Activated CD4-positive, alpha-beta T cell treated with anti-CD3 and anti-CD28 coated beads for 1 hour (primary cell): Measurements from ENCODE around the gene OR13C5.
"Not testable (repeated sequence)": the region's sequence is repeated elsewhere in the genome, so short reads cannot be mapped to it uniquely, and the experiment has no call there.

ENCODE experiments used
- DNase-seq: peaks from one replicate; pipeline ENCODE4 v3.0.0-alpha.2; 2020

OR13C5 gene, protein sequence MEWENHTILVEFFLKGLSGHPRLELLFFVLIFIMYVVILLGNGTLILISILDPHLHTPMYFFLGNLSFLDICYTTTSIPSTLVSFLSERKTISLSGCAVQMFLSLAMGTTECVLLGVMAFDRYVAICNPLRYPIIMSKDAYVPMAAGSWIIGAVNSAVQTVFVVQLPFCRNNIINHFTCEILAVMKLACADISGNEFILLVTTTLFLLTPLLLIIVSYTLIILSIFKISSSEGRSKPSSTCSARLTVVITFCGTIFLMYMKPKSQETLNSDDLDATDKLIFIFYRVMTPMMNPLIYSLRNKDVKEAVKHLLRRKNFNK

DNA sequence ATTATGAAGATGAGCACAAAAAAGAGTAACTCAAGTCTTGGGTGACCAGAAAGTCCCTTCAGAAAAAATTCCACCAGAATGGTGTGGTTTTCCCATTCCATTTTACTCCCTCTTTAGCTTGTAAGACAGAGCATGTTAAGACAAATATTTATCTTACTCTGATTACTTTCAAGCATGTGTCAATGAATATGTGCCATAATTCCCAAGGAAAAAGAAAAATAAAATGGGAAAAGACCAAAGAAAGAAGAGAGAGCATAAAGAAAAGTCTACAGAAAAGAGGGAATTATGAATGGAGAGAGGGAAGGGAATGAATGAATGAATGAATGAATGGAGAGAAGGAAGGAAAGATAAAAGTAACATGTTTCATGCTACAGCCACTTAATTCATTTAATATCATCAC lies at the start of gene OR13C5:
Gene OR13C5 (minus strand): TSS at position 101 of the 400 bp plus-strand sequence. CDS start 0 bp downstream, at position 101.
- not testable (repeated sequence) for DNase-seq

GRCh38 chr9:104635456-104635855 lies 36.2 kb upstream of the OR13C5 start:
- DNase-seq = no peak

- no peak for DNase-seq
These were observed 34.8 kb upstream of the OR13C5 start for GRCh38 chr9:104633976-104634520.

DNA sequence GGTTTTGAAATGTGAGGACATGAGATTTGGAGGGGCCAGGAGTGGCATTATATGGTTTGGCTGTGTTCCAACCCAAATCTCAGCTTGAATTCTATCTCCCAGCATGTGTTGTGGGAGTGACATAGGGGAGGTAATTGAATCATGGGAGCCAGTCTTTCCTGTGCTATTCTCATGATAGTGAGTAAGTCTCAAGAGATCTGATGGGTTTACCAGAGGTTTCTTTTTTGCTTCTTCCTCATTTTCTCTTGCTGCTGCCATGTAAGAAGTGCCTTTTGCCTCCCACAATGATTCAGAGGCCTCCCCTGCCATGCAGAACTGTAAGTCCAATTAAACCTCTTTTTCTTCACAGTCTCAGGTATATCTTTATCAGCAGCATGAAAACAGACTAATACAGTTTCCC lies 26.8 kb upstream of the OR13C5 start:
- not testable (repeated sequence) for DNase-seq

DNA sequence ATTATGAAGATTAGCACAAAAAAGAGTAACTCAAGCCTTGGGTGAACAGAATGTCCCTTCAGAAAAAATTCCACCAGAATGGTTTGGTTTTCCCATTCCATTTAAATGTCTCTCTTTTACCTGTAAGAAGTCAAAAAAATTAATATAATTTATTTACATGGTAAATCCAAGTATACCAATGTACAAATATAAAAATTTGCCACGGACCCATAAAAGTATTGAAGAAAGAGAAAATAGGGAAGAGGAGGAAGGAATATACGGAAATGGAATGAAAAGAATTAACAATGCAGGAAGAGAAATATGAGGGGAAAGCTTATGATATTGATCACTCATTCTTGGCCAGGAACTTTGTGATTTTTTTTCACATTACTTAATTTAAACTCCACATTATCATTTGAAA lies 18.9 kb upstream of the OR13C5 start, which contains the start of gene OR13C9:
Gene OR13C9 (minus strand): TSS at position 101 of the 400 bp plus-strand sequence. CDS start 0 bp downstream, at position 101.
- DNase-seq = no peak

DNA sequence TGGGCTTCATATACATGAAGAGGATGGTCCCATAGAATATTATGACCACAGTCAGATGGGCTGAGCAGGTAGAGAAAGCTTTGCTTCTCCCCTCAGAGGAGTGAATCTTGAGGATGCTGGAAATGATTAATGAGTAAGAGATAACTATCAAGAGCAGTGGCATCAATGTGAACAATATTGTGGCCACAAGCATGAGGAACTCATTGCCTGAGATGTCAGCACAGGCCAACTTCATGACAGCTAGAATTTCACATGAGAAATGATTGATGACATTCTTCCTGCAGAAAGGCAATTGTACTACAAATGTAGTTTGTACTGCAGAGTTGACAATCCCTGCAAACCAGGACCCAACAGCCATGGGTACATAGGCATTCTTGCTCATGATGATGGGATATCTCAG lies 18.2 kb upstream of the OR13C5 start:
- DNase-seq = no peak

DNA sequence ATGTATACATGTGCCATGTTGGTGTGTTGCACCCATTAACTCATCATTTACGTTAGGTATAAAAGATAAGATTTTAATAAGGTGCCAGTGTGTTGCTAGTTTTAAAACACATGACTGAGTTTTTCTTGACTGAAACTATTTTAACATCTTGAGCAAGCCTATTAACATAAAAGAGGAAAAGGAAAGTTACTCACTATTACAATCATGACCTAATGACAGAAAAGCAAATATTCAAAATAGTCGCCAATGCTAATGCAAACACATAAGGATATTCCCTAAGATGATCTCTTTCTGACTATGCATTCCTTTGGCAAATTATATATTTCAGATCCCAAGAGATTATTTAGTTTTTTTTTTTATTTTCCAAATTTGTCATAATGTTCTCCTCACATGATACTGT lies 12.0 kb upstream of the OR13C5 start:
- DNase-seq = no peak

- DNase-seq = no peak
These were observed 9.1 kb upstream of the OR13C5 start for GRCh38 chr9:104608336-104608735.

GRCh38 chr9:104606152-104606551 lies 6.9 kb upstream of the OR13C5 start:
- no peak for DNase-seq

GRCh38 chr9:104605527-104605926 lies 6.3 kb upstream of the OR13C5 start, which contains the start of gene OR13C2:
OR13C2 (minus strand) TSS chr9:104605627; CDS start chr9:104605627, 0 bp downstream.
- DNase-seq = not testable (repeated sequence)

GRCh38 chr9:104604801-104605200 lies 5.6 kb upstream of the OR13C5 start:
- DNase-seq = no peak

DNA sequence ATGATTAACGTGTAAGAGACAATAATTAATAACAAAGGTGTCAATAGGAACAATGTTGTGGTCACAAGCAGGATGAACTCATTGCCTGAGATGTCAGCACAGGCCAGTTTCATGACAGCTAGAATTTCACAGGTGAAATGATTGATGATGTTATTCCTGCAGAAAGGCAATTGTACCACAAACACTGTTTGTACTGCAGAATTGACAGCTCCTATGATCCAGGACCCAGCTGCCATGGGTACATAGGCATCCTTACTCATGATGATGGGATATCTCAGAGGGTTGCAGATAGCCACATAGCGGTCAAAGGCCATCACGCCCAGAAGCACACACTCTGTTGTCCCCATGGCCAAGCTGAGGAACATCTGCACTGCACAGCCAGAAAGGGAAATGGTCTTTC lies 464 bp downstream of the OR13C5 start:
- DNase-seq = not testable (repeated sequence)

GRCh38 chr9:104589626-104590025 lies 9.6 kb downstream of the OR13C5 start:
- DNase-seq = no peak

- DNase-seq = no peak
These were observed 12.6 kb downstream of the OR13C5 start for GRCh38 chr9:104586496-104587180.

GRCh38 chr9:104580562-104580961 lies 18.7 kb downstream of the OR13C5 start:
- DNase-seq = no peak

GRCh38 chr9:104577263-104577662 lies 21.9 kb downstream of the OR13C5 start:
- no peak for DNase-seq

DNA sequence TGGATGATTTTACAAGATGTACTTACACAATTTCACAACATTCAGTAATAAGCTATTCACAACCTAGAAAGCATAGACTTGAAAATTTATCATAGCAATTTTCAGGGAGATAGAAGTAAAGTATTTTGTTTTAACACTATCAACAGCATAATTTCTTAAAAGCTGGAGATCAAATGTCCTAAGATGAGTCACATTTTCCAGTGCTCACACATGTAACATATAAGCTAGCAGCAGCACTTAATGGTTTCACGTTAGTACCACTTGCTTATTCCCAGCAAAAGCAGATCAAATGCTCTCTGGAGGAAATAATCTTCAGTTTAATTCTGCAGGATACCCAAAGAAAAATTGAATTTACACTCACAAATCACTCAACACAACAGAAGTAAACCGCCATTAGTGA lies 23.8 kb downstream of the OR13C5 start:
- no peak for DNase-seq

GRCh38 chr9:104572612-104573011 lies 26.6 kb downstream of the OR13C5 start:
- no peak for DNase-seq

DNA sequence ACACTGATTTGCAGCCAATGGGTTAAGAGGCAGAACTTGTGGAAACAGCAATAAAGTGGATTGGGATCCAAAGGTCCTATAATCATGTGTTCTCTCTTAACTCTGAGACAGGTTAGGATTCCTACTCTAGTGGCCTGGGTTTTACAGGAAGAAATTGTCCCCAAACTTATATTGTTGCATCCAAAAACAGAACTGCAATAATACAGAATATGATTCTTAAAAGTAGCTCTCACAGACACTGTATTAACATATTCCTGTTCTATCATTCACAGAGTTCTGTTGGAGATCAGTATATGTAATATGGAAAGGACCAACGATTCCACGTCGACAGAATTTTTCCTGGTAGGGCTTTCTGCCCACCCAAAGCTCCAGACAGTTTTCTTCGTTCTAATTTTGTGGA lies 30.3 kb downstream of the OR13C5 start, which contains the start of gene OR13C8:
Gene OR13C8 (plus strand): TSS at position 301 of the 400 bp plus-strand sequence. CDS start 0 bp downstream, at position 301.
- no peak for DNase-seq

DNA sequence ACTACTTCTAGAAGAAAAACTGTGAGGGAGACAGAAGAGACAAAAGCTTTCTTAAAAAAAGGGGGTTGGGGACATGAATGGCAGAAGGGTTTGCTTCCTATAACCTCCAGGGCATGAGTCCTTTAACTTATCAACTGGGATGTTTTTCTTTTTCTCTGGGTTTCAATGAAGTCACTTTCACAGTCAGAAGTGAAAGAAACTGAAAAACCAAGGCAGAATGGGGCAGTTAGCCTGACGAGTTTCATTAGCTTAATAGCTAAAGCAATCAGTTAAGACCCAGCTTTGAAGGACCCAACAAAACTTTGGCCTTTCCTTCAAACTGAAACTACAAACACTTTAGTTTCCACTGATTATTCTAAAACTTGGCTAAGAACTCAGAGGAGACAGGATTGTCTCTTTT lies 34.9 kb downstream of the OR13C5 start:
- DNase-seq = no peak

DNA sequence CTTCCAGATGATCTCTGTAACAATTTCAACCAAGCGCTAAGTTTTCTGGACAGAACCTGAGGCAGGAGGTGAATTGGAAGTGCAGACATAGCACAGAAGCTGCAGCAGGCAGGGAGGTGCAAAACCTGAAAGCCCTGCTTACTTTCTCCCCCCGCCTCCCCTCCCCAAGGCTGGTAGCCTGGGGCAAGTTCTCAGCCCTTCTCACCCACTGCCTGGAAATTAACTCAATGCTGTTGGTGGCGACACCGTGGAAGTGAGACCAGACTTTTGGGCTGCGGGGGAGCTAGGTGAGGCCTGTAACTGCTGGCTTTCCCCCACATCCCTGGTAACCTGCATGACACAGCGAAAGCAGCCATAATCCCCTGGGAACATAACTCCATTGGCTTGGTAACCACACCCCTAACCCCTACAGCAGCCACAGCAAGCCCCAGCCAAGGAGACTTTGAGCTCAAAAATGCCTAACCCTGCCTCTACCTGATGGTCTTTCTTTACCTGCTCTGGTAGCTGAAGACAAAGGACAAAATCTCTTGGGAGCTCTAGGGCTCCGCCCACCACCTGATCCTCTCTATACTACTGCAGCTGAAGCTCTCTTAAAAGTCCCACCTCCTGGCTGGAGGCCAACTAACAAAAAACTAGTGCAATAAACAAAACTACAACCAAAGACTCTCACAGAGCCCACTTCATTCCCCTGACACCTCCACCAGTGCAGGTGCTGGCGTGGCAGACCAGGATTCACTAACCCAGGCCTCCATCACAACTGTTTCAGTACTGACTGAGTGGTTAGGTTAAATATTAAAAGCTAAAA lies 42.2 kb downstream of the OR13C5 start:
- no peak for DNase-seq

- DNase-seq = no peak
These were observed 43.7 kb downstream of the OR13C5 start for GRCh38 chr9:104555521-104555920.

DNA sequence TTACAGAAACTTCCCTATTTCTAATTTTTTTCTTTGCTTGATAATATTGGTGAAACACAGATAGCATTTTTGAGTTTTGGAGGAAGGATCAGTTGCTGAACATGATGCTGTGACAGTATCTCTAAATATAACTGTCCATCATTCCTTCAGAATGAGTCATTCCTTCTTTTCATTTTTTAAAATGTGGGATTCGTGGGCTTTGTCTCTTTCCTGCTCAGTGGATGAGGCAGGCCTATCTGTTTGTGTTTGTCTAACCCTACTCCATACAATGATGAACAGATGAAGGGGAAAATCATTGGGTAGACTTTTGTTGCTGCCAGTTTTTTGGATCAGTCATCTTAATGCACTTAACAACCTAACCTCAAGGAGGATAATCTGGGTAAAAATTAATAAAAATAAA lies 46.0 kb downstream of the OR13C5 start:
- no peak for DNase-seq
